Chondrocyte (in vitro differentiated cells): Measurements from ENCODE around the gene MSH3. TPM values are rescaled to one million over a fixed set of nuclear protein-coding genes. Genes with fewer than 3 reads are reported as not detected.

Experiments used
- DNase-seq: peaks from one replicate; pipeline ENCODE4 v3.0.0; 2021; ENCODE audit warnings: mixed read lengths, low spot score
- H3K27ac Mint-ChIP-seq: one replicate; pipeline ENCODE4 v1.8.0; 2021; ENCODE audit warnings: mild to moderate bottlenecking, moderate library complexity, mixed read lengths; ENCODE audit not compliant: unreplicated experiment
- H3K27me3 Mint-ChIP-seq: 2 replicates; pipeline ENCODE4 v1.8.0; 2021; ENCODE audit warnings: low read depth, mixed read lengths
- H3K36me3 Mint-ChIP-seq: 2 replicates; pipeline ENCODE4 v1.8.0; 2021; ENCODE audit warnings: low read depth, mixed read lengths
- H3K4me1 Mint-ChIP-seq: 2 replicates; pipeline ENCODE4 v1.8.0; 2021; ENCODE audit warnings: low read depth, mild to moderate bottlenecking, mixed read lengths
- H3K4me3 Mint-ChIP-seq: one replicate; pipeline ENCODE4 v1.8.0; 2021; ENCODE audit warnings: mild to moderate bottlenecking, moderate library complexity, mixed read lengths; ENCODE audit not compliant: unreplicated experiment
- H3K9me3 Mint-ChIP-seq: 2 replicates; pipeline ENCODE4 v1.8.0; 2021; ENCODE audit warnings: low read depth, mixed read lengths
- total RNA-seq: library from RNA; stranded (reverse); gene quantifications from 3 replicates; pipeline ENCODE4 v1.2.1, GENCODE V29; 2021
- TF ChIP-seq, protein P1 (sequence below): fragments of 200-600 bp; sonication (generic); IDR thresholded peaks from 2 replicates; pipeline ENCODE4 v1.5.0; 2021; ENCODE audit warnings: antibody characterized with exemption, mild to moderate bottlenecking, moderate library complexity

Gene MSH3
- total RNA-seq, 1 donor from 2014 or later: 11.9 TPM

DNA sequence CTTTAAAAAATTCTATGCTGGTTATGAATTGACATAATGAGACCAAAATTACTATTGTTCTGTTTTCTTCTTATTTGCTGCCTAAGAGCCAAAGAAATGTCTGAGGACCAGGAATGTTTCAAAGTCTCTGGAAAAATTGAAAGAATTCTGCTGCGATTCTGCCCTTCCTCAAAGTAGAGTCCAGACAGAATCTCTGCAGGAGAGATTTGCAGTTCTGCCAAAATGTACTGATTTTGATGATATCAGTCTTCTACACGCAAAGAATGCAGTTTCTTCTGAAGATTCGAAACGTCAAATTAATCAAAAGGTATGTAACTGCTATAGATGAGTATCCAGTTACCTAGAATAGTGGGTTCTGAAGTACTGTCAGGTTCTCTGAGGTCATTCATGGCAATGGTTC lies 10.6 kb downstream of the MSH3 start:
- TF ChIP-seq, protein P1, sequence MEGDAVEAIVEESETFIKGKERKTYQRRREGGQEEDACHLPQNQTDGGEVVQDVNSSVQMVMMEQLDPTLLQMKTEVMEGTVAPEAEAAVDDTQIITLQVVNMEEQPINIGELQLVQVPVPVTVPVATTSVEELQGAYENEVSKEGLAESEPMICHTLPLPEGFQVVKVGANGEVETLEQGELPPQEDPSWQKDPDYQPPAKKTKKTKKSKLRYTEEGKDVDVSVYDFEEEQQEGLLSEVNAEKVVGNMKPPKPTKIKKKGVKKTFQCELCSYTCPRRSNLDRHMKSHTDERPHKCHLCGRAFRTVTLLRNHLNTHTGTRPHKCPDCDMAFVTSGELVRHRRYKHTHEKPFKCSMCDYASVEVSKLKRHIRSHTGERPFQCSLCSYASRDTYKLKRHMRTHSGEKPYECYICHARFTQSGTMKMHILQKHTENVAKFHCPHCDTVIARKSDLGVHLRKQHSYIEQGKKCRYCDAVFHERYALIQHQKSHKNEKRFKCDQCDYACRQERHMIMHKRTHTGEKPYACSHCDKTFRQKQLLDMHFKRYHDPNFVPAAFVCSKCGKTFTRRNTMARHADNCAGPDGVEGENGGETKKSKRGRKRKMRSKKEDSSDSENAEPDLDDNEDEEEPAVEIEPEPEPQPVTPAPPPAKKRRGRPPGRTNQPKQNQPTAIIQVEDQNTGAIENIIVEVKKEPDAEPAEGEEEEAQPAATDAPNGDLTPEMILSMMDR: no peak
- DNase-seq: no peak
- no peak overlapping the region for H3K4me3 Mint-ChIP-seq
- peaks cover 16% of the 10 kb centered on the region for H3K36me3 Mint-ChIP-seq
- H3K4me1 Mint-ChIP-seq: peaks cover 18% of the 10 kb centered on the region
- no peaks in the 10 kb centered on the region for H3K9me3 Mint-ChIP-seq
- H3K27me3 Mint-ChIP-seq: no peaks in the 10 kb centered on the region
- H3K27ac Mint-ChIP-seq: no peak overlapping the region

DNA sequence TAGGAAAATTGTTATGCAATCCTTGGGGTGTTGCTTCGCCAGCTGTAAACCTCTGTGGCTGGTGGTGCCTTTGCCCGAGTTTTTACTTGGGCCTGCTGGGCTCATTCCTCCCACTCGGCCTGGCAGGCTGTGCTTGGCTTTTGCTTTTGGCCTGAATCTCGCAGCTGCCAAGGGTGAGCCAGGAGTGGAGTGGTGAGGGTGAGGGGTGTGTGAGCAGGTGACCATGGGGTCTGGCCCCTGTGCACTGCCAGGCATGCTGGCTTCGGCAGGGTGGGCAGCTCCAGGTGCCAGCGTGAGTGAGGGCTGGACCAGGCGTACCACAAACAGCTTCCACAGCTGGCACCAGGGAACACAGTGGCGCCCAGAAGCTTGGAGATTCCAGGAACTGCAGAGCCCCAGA lies 12.9 kb downstream of the MSH3 start:
- TF ChIP-seq, protein P1: no peak
- peaks cover 7% of the 10 kb centered on the region for H3K36me3 Mint-ChIP-seq
- H3K4me3 Mint-ChIP-seq: no peak overlapping the region
- peaks cover 8% of the 10 kb centered on the region for H3K4me1 Mint-ChIP-seq
- H3K27me3 Mint-ChIP-seq: no peaks in the 10 kb centered on the region
- no peaks in the 10 kb centered on the region for H3K9me3 Mint-ChIP-seq
- no peak overlapping the region for H3K27ac Mint-ChIP-seq
- DNase-seq: no peak

DNA sequence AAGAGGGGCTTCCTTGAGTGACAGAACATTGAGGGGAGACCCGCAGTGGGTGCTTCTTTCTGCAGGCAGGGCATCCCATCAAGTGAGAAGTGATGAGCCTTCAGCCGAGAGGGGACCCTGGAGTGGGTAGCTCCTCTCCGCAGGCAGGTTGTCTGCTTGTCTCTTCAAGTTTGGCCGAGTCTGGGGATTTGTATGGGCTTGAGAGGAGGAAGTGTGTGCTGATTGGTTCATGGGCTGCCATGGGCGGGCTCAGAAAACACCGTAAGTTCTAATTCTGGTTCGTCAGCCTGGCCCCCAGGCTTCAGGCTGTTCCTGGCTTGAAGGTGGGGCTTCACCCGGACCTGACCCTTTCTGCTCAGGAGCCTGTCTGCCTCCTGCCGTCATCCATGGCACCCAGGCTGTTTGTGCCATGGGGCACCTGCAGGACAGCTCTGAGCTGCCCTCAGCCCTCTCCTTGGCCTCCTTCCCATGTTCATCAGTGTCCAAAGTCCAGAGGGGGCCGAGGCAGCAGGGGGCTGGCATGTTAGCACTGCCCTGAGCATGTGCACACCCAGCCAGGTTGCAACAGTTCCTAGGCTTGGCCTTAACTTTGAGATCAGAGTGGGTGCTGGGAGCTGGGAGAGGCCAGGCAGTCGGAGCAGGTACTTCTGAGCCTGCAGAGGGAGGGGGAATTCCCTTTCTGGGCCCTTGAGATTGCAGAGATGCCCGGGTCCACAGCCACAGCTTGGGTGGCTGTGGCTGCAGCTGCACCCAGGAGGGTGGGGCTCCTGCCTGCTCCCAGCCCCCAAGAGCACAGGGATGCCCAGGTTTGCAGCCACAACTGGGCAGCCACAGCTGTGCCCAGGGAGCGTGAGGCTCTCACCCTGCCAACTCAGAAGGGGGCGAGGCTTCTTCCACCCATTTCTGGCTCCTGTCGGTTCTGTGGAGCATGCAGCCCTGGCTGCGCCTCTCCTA lies 13.8 kb downstream of the MSH3 start:
- Mint-ChIP-seq H3K27me3 (no peaks in the 10 kb centered on the region), H3K27ac (no peak overlapping the region), H3K4me3 (no peak overlapping the region), H3K4me1 (peaks cover 8% of the 10 kb centered on the region), H3K36me3 (peaks cover 8% of the 10 kb centered on the region), H3K9me3 (no peaks in the 10 kb centered on the region)
- DNase-seq: no peak
- TF ChIP-seq, protein P1: no peak

DNA sequence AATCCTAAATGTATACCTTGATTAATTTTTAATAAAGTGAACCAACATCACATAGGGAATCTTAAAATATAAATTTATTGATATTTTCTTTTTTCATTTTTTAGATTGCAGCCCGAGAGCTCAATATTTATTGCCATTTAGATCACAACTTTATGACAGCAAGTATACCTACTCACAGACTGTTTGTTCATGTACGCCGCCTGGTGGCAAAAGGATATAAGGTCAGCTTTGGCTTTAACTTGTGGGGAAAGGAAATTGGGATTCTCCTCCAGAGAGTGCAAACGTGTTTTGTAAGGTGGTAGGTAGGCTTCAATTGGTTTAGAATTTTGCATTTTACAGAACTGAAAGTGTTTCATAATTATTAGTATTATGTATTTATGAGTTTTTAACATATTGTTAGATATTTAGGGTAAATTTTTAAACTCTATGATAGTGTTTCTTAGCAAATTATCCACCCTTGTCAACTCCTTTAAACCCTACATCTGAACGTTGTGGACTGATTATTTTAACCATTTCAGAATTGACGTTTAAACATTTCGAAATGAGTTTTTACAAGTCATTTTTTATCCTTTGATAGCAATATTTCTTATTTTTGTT lies 17.8 kb downstream of the MSH3 start:
- peaks cover 4% of the 10 kb centered on the region for H3K36me3 Mint-ChIP-seq
- H3K9me3 Mint-ChIP-seq: no peaks in the 10 kb centered on the region
- no peaks in the 10 kb centered on the region for H3K4me1 Mint-ChIP-seq
- H3K27ac Mint-ChIP-seq: no peak overlapping the region
- TF ChIP-seq, protein P1: peak; percentile 93
- no peaks in the 10 kb centered on the region for H3K27me3 Mint-ChIP-seq
- DNase-seq: no peak
- no peak overlapping the region for H3K4me3 Mint-ChIP-seq

DNA sequence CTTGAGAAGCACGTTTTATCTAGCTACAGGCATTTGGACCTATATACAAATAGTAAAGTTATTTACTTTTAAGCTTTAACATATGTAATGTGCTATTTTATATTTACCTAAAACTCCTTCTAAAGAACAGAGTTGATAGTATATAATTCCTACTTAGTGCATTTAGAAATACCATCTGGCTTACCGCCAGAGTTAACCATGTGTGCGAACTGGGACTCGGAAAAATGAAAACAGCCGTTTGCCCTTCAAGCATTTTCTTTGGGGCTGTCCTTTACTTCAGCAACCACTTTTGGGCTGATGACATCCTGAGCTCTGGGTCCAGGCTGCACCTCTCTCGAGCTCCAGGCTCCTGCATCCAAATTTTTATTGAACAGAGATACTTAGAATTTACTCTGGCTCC lies 22.3 kb downstream of the MSH3 start:
- no peak overlapping the region for H3K27ac Mint-ChIP-seq

More for the DNA sequence above, 22.3 kb downstream of the MSH3 start:
- Mint-ChIP-seq H3K4me1 (no peaks in the 10 kb centered on the region), H3K27me3 (no peaks in the 10 kb centered on the region), H3K36me3 (peaks cover 11% of the 10 kb centered on the region), H3K9me3 (no peaks in the 10 kb centered on the region), H3K4me3 (no peak overlapping the region)
- TF ChIP-seq, protein P1: no peak
- DNase-seq: no peak
